IPS-NIHi7 (cell line): ENCODE results near the gene SEMA5A.

ENCODE experiments used
- DNase-seq: peaks from one replicate; pipeline ENCODE4 v3.0.0; 2012; ENCODE audit warnings: mixed read lengths; ENCODE audit errors: extremely low spot score

SEMA5A gene

DNA sequence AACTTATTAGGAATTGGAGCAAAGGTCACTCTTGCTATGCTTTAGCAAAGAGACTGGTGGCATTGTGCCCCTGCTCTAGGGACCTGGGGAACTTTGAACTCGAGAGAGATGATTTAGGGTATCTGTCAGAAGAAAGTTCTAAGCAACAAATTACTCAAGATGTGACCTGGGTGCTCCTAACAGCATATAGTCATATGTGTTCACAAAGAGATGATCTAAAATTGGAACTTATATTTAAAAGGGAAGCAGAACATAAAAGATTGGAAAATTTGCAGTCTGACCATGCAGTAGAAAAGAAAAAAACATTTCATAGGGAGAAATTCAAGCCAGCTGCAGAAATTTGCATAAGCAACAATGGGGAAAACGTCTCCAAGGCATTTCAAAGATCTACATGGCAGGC, 68.3 kb downstream of the SEMA5A start:
- no peak for DNase-seq

DNA sequence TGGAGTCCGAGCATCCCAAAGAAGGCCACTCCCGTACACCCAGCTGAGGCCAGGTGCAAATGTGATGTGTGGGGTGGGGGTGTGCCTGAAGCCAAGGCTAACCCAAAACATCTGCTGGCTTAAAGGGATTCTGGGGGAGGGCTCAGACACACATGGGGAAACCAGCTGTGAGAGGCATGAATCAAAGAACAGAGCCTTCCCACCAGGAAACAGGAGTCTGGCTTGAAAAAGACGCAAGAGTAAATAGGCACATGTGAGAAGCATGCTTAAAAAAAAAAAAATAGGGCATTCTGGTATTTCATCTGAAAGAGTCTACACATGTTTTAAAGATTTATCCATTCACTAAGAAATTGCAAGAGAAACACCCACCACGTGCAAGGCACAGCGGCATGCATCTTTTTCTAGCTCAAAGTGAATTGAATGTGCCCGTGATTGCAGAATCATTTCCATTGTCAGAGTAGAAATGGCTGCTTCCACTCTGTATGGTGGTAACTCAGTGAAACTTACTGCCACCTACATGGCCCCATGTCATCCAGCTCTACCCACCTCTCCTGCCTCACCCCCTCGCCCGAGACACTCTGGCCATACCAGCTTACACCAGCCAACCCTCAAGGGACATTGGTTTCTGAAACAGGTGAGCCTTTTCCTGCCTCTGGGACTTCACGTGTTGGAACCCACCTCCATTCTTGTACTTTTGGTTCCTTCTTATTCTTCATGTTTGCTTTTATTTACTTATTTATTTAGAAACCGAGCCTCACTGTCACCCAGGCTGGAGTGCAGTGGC, 71.5 kb downstream of the SEMA5A start:
- DNase-seq, result no peak

DNA sequence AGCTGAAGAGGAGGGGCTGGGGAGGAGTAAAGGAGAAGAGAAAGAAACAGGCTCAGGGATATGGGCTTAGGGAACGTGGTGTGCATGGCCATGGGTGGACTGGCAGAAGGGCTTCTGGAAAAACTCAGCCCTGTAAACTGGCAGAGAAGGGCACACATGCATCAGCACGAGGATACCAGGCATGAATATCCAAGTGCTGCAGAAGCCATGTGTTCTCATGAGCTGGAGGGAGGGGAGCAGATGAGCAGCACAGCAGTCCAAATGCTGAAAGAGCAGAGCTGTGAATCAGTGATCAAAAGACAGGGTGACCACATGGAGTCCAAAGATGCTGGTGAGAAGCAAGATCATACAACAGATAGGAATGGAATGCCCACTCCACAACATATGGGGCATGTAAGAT, 72.3 kb downstream of the SEMA5A start:
- no peak for DNase-seq

DNA sequence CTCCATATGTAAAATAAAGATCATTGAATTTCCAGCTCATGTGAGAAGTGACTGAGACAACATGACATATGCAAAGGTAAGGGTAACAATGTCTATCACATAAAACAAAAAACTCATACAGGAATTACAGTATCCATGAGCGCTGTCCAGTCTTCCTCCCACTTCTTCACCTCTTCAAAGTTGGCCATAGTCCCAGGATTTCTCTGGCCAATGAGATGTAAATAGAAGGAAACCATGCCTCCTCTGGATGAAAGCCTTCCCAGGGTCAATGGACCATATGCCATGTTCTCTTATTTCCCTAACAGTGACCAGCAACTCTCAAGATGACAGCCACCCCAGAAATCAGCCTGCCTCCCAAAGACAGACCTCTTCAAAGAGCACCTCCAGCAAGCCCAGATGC, 75.5 kb downstream of the SEMA5A start:
- DNase-seq, result no peak

DNA sequence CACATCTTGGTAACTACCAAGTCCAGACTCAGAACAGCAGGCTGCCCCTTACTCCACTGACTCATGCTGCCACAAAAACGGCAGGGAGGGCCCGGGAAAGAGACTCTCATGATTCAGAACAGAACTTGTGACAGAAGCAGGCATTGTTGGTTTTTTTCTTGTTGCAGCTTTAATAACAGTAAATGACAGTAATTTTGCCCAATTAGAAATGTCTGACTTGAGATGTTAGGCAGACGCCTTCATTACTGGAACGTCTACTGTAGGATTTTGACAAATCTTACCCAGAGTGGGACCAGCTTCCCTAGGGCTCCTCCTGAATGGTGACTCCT, 77.9 kb downstream of the SEMA5A start:
- DNase-seq, result peak; percentile 31

DNA sequence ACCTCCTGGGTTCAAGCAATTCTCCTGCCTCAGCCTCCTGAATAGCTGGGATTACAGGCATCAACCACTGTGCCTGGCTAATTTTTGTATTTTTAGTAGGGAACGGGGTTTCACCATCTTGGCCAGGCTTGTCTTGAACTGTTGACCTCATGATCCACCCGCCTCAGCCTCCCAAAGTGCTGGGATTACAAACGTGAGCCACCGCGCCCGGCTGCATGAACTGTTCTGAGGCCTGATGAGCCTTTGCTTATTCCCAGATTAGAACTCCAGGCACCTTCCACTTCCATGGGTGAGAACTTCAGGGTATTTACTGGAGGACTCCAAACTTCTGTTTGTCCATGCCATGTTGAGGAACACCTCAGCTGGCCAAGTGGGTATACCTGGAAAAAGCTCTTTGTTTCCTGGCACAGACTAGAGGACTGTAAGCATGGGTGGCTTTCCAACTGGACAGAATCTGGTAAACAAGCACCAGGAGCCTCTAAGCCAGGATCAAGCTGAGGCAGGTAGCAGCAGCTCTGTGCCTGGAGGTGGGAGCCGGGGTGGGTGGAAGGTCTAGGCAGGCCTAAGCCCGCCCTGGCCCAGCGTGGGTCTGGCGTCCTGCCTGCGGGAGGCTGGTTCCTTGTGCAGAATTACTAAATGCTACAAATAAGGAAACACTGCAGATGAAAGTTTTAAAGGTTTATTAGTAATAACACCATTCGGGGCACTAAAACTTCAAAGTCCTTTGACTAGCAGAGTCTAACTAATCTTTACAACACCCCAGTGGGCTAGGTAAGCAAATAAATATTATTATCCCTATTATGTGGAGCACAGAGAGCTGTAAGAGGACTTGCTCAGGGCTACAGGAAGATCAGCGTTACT, 78.4 kb downstream of the SEMA5A start:
- no peak for DNase-seq

DNA sequence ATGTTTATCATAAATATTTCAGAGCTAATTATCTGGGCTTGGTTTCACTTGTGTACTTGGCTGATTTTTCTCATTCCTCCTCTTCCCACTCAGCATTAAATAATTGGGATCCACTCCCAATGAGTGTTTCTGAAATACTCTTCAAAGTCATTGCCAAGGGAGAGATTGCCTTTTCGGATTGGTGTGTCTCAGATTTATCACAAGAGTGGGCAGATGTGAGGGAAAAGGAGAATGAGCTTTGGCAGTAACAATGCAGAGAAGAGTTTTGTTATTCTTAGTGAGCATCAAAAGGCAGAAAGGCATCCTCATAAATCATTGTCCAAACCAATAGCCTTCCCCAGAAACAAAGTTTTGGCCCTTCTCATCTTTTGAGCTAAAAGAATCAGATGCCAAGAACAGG, 79.2 kb downstream of the SEMA5A start:
- no peak for DNase-seq

DNA sequence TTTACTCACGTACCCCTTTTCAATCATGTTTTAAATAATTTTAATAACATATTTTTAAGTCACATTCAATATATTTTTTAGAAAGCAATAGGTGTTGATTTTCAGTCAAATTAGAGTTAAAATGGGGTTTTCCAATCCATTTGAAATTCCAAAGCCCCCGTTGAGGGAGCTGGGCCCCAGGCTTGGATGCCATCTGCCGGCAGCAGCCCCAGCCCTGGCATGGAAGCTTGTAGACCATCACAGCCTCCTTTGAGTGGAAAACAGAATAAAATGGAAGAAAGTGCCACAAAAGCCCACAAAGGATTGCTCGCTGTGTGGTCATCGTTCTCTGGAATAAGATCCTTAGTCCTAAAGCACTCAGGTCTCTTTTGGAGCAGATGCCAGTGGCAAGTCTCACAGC, 81.4 kb downstream of the SEMA5A start:
- no peak for DNase-seq

DNA sequence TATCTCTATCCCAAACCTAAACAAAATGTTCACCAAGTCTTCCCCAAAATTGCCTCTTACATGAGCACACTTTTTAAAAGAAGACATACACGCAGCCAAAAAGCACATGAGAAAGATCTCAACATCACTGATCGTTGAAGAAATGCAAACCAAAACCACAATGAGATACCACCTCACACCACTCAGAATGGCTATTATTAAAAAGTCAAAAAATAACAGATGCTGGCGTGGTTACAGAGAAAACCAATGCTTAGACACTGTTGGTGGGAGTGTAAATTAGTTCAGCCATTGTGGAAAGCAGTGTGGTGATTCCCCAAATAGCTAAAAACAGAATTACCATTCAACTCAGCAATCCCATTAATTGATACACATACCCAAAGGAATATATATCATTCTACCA, 83.8 kb downstream of the SEMA5A start:
- DNase-seq, result no peak

DNA sequence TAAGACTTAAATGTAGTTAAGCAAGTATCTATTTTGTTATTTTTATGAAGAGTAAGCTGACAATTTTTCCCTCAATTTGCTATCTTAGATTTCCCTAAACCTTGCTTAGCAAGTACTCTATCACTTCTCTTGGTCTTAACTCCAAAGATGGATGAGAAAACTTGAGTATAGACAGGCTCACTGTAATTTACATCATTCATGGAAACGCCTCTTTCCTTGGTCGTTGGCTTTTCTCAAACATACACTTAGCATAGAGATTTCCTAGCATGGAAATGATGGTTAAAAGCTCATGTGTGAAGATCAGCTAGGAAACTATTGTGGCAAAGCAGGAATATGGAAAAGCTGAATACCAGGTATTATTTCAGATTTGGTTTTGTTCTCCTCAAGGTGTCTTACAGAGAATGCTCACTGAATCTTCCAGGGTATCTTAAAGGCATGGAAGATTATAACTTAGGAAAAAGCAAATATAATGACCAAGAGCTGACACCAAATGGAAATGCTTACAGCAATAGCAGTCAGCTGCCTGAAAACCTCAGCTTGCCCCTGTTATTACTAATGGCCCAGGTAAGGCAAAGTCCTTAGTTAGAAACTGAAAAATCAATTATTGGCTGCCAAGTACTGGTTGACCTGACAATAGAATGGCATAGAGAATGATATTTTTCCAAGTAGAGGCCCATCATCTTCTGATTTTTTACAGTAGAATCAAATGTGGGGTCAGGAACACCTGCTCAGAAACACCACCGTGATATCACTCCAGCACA, 84.8 kb downstream of the SEMA5A start:
- DNase-seq, result no peak

DNA sequence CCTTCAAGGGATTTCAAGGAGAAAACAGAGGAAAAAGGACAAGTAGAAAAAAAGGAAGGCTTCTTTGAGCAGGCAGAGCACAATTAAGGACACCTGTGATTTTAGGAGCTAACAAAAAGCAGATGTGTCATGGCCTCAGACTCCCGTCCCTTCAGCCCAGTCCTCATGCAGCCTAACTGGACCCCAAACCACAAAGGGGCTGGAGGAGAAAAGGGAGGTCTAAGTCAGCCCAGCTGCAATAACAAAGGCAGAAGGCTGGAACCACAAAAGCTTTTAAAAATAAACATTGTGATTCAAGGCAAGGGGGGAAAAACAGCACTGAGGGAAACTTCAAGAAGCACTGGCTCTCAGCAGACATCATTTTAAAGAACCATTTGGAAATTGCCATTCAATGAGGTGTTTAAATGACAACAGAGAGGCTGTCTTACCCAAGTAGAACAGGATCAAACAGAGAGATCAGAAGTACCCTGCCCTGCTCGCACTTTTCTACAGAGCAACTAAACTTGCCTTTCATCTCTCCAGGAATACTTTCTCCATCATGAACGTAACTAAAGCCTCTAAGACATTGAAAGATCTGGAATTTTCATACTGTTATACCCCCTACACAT, 89.3 kb downstream of the SEMA5A start:
- peak; percentile 19 for DNase-seq

DNA sequence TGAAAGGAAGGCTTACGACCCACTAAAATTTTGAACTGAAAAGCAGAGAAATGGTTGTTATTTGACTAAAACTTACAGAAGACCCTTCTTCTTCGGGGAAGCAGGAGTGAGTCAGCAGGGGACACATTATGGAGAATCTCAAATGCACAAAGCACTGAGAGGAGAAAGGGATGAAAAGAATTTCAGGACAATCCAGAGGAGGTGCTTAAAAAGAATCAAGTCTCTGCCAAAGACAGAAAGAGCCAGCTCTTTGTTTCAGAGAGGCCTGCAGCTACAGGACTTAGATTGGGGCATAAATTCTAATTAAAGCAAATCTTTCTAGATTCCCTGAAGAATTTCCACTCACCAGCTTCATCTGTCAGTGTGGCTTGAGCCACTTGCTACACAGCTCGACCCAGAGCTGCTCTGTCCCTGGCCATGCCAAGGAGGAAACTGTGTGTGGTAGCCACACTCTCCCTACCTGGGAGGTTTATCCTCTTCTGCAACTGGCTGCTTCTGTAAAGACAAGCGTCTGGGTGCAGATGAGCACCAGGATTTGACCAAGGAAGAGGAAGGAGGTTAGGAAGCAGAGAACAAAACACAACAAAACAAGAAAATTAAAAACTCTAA, 89.9 kb downstream of the SEMA5A start:
- no peak for DNase-seq

DNA sequence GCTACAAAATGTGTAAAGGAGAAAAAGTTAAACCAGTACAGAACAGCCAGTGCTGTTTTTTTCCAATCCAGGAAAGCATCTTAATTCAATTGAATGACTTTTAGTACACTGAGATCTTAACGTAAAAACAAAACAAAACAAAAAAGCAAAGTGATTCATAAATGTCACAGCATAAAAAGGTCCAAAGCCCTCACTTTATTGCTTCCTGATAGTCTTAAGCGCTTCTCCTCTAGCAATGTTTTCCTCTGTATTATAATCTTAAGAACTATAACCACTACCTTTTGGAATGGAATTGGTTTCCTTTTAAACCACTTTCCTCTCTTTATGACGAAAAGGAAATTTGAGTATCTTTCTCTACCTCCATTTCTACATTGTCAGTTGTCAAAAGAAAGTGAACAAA, 91.4 kb downstream of the SEMA5A start:
- no peak for DNase-seq

DNA sequence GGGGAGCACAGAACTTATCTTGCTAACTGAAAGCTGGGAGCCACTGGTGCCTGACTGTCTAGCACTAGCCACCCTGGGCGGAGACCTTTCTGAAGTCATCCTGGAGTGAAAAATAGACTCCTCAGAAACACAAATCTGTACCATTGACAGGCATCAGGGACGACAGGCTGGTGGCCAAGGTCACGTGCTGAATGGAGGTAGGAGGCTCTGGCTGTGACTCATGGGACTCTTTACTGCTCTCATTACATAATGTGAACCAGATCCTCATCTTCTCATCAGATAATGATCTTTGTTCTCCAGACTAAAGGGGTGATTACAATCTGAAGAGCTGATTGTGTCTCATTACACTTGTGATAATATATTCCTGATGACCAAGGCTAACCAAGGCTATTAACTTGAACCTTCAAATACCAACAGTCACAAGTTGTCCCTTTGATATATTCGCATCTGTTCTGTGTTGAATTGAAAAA, 91.8 kb downstream of the SEMA5A start:
- DNase-seq, result no peak

DNA sequence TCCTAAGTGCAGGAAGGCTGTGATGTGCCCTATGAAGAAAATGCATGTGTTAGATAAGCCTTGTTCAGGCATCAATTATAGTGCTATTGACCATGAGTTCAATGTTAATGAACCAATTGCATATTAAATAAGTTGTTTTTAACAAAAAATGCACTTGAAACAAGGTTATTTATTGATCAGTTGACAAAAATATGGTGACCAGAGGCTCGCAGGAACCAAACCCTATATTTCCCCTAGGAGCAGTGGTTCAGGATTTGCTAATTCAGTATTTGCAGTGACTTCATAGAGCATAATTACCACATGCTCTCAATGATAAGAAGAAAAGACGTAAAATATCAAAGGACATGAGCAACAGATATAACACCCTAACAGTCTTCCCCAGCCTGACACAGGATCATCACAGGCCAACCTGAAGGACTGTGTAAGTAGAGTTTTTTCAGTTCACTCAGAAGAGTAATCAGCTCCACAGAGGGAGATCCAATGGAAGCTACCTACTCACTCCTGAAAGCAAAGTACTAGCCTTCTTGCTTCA, 92.3 kb downstream of the SEMA5A start:
- no peak for DNase-seq

DNA sequence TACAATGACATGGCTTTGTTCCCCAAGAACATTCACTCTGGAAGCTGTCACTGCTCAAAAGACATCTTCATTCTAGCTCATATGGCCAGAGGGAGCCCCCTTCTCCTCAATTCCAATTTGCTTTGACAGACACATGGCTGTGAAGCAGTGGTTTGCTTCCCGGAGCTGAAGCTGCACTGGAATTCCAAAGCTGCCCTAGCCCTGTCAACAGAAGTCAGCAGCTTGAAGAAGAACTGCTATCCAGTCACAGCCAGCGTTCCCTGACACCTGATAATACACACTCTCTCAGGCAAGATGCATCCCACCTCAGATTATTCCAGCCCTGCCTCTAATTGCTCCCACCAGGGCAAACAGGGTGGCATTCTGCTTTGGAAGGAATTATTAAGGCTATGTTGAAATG, 93.7 kb downstream of the SEMA5A start:
- no peak for DNase-seq

DNA sequence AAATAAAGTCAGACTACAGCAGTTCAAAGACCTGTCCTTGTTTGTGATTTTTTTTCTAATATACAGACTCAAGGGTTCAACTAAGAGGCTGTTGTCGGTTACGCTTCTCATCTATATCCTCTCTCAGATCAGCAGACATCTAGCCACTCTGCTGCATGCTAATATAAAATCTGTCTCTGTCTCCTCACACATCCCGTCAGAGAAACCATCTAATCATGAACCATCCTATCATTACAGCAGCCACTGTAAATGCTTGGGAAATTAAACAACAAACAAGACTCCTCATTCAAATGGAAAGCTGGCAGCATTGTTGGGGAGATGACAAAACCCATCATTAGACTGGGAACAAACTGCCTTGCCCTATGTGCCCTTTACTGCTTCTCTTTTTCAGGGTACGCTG, 94.8 kb downstream of the SEMA5A start:
- DNase-seq, result no peak

DNA sequence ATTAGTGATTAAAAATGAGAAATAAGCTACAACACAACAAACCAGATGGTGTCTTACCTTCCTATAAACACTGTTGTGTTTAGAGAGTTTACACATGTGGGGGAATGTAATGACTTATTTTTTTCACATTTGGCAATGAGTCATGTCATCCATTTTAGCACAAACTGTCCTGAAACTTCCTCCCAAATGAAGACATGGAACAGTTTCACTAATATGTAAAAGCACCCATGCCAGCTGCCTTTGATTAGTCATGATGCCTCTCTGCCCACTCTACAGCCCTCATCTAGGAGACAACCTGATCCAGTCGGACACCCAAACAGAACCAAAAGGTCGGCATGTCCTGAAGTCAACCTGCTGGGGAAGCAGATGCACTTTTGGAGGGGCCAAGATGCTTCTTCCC, 98.2 kb downstream of the SEMA5A start:
- no peak for DNase-seq

DNA sequence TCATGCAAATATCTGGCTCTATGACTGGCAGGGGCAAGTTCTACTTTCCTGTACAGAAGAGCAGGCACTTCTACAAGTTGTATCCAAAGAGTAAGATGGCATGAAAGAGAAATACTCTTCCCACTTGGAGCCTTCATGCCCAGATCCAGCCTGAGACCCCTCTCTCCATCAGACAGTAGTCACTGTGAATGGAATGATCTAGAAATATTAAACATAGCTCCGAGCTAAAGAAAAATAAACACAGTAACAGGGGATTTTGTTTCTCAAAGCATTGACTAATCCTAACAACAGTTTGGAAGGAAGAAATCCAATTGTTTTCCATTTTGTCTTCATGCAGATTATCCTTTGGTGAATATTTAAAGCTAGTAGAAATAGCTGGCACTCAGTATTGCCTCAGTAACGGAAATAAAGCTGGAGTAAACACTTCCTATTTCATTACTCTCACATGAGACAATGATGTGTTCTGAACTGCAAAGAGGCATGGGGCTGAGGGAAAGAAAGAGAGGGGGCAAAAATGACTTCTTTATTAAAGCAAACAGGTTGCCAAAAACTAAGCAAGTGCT, 100.0 kb downstream of the SEMA5A start:
- no peak for DNase-seq

DNA sequence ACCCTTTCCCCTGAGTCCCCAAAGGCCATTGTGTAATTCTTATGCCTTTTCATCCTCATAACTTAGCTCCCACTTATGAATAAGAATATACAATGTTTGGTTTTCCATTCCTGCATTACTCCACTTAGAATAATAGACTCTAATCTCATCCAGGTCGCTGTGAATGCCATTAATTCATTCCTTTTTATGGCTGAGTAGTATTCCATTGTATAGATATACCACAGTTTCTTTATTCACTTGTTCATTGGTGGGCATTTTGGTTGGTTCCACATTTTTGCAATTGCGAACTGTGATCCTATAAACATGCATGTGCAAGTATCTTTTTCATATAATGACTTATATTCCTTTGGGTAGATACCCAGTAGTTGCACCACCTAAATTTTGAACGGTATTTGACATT, 101.5 kb downstream of the SEMA5A start:
- DNase-seq, result no peak

DNA sequence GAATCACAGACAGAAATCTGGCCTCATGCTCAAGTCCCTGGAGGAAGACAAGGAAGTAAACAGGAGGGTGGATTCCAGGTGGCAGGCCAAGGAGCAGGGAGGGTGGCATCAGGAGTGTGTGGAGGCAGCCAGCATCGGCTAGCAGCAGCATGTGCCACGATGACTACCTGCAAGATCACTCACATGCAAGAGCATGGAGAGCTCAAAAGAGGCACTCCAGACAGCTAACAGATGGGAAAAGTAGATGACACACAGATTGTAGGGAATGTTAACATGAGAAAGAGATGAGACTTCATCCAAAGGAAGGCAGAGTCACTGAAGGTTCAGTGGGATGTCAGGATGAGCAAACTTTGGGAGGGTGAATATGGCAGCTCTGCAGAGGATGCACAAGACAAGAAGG, 104.3 kb downstream of the SEMA5A start:
- DNase-seq, result no peak
